NCI-H128 (cell line): ENCODE data around the gene CFAP97D1.

ENCODE experiments used
- DNase-seq: peaks from one replicate; lab custom pipeline; 2025; ENCODE audit not compliant: unreplicated experiment; lab: John Stamatoyannopoulos, UW

CFAP97D1 gene

GRCh38 chr17:43780135-43780534 is at the start of gene CFAP97D1:
Gene CFAP97D1, plus strand, starts transcription at chr17:43780435. Its CDS starts 28 bp downstream, at chr17:43780463.
- no peak for DNase-seq

GRCh38 chr17:43732958-43733357 is 47.3 kb upstream of the CFAP97D1 start:
- DNase-seq: no peak

GRCh38 chr17:43733956-43734355 is 46.3 kb upstream of the CFAP97D1 start:
- no peak for DNase-seq

- no peak for DNase-seq
Observed at GRCh38 chr17:43734376-43734775, 45.9 kb upstream of the CFAP97D1 start.

GRCh38 chr17:43736389-43736788 is 43.8 kb upstream of the CFAP97D1 start:
- no peak for DNase-seq

GRCh38 chr17:43737722-43738121 is 42.5 kb upstream of the CFAP97D1 start:
- no peak for DNase-seq

GRCh38 chr17:43740541-43740940 is 39.7 kb upstream of the CFAP97D1 start:
- DNase-seq: no peak

- no peak for DNase-seq
Observed at GRCh38 chr17:43741636-43742035, 38.6 kb upstream of the CFAP97D1 start.

- no peak for DNase-seq
Observed at GRCh38 chr17:43745541-43745940, 34.7 kb upstream of the CFAP97D1 start.

GRCh38 chr17:43750153-43750552 is 30.1 kb upstream of the CFAP97D1 start:
- no peak for DNase-seq

- no peak for DNase-seq
Observed at GRCh38 chr17:43753493-43754129, 26.6 kb upstream of the CFAP97D1 start.

GRCh38 chr17:43754947-43755346 is 25.3 kb upstream of the CFAP97D1 start:
- DNase-seq: no peak

GRCh38 chr17:43755389-43755875 is 24.8 kb upstream of the CFAP97D1 start:
- no peak for DNase-seq

- DNase-seq: no peak
Observed at GRCh38 chr17:43756201-43756600, 24.0 kb upstream of the CFAP97D1 start.

GRCh38 chr17:43757171-43757660 is 23.0 kb upstream of the CFAP97D1 start:
- no peak for DNase-seq

- no peak for DNase-seq
Observed at GRCh38 chr17:43758086-43758485, 22.1 kb upstream of the CFAP97D1 start.

- no peak for DNase-seq
Observed at GRCh38 chr17:43758497-43759174, 21.6 kb upstream of the CFAP97D1 start, which contains the start of gene SOST. Gene SOST, minus strand, starts transcription at chr17:43758791. Its CDS starts 50 bp downstream, at chr17:43758741.

GRCh38 chr17:43759836-43760235 is 20.4 kb upstream of the CFAP97D1 start:
- no peak for DNase-seq

GRCh38 chr17:43760254-43760852 is 19.9 kb upstream of the CFAP97D1 start:
- peak; percentile 31 for DNase-seq

GRCh38 chr17:43766413-43767052 is 13.7 kb upstream of the CFAP97D1 start:
- no peak for DNase-seq

- no peak for DNase-seq
Observed at GRCh38 chr17:43767053-43767712, 13.1 kb upstream of the CFAP97D1 start.
